WI38 (cell line): ENCODE measurements around the gene STRN4.

ENCODE experiments used
- H3K4me3 ChIP-seq: 2 replicates; pipeline ENCODE4 v1.5.1; 2011; ENCODE audit warnings: low read depth, mild to moderate bottlenecking, control low read depth, low read length
- TF ChIP-seq, protein P1 (sequence below): IDR thresholded peaks from 2 replicates; pipeline ENCODE4 v1.5.1; 2012; ENCODE audit warnings: low read depth, mild to moderate bottlenecking, control low read depth, low read length

The STRN4 gene, protein sequence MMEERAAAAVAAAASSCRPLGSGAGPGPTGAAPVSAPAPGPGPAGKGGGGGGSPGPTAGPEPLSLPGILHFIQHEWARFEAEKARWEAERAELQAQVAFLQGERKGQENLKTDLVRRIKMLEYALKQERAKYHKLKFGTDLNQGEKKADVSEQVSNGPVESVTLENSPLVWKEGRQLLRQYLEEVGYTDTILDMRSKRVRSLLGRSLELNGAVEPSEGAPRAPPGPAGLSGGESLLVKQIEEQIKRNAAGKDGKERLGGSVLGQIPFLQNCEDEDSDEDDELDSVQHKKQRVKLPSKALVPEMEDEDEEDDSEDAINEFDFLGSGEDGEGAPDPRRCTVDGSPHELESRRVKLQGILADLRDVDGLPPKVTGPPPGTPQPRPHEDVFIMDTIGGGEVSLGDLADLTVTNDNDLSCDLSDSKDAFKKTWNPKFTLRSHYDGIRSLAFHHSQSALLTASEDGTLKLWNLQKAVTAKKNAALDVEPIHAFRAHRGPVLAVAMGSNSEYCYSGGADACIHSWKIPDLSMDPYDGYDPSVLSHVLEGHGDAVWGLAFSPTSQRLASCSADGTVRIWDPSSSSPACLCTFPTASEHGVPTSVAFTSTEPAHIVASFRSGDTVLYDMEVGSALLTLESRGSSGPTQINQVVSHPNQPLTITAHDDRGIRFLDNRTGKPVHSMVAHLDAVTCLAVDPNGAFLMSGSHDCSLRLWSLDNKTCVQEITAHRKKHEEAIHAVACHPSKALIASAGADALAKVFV

DNA sequence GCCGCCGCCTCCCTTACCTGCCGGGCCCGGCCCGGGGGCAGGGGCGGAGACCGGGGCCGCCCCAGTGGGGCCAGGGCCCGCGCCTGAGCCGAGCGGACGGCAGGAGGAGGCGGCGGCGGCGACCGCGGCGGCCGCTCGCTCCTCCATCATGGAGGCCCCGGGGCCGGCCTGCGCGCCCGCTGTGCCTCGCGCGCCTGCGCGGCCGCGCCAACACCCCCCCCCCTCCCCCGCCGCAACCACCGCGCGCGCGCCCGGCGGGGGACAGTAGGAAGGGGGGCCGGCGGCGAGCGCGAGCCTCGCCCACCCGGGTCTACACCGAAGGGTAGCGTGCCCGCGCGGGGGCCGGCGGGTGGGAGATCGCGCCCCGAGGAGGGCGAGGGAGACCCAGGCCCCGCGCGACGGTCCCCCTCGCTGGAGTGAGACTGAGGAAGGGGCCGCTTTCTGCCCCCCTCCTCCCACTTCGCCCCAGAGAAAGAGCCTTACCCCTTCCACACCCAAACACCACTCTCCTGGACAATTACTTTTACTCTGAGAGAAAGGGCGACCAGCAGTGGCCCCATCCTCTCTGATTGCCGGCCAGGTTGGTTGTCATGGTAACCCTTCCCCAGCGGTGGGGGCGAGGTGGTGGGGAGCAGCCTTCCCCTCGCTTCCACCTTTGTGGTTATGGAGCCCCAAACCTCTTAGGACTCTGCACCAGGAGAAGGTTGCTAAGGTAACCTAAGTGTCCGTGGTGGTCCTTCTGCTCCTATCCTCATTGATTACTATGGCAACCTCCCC lies at the start of gene STRN4:
TSS of gene STRN4 (minus strand) at position 170 of the 777 bp plus-strand sequence. CDS start at position 150, 20 bp downstream.
- TF ChIP-seq, protein P1, sequence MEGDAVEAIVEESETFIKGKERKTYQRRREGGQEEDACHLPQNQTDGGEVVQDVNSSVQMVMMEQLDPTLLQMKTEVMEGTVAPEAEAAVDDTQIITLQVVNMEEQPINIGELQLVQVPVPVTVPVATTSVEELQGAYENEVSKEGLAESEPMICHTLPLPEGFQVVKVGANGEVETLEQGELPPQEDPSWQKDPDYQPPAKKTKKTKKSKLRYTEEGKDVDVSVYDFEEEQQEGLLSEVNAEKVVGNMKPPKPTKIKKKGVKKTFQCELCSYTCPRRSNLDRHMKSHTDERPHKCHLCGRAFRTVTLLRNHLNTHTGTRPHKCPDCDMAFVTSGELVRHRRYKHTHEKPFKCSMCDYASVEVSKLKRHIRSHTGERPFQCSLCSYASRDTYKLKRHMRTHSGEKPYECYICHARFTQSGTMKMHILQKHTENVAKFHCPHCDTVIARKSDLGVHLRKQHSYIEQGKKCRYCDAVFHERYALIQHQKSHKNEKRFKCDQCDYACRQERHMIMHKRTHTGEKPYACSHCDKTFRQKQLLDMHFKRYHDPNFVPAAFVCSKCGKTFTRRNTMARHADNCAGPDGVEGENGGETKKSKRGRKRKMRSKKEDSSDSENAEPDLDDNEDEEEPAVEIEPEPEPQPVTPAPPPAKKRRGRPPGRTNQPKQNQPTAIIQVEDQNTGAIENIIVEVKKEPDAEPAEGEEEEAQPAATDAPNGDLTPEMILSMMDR: no peak
- peak within 1 kb of the TSS; percentile 92 for H3K4me3 ChIP-seq

DNA sequence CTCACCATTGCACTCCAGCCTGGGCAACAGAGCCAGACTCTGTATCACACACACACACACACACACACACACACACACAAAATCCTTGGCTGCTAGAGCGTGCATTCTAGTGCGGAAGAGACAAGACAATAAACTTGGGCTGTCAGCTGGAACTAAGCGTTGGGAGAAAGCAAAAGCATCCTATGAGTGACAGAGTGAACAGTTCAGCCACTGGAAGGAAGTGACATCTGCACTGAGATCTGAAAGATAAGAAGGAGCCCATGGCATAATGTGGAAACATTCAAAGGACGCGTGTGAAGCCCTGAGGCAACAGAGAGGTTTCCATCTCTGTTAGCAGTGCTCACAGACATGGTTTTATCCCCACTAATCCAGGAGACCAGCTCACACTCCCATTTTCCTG lies 45.7 kb upstream of the STRN4 start:
- no peak overlapping the region for H3K4me3 ChIP-seq
- TF ChIP-seq, protein P1: no peak

DNA sequence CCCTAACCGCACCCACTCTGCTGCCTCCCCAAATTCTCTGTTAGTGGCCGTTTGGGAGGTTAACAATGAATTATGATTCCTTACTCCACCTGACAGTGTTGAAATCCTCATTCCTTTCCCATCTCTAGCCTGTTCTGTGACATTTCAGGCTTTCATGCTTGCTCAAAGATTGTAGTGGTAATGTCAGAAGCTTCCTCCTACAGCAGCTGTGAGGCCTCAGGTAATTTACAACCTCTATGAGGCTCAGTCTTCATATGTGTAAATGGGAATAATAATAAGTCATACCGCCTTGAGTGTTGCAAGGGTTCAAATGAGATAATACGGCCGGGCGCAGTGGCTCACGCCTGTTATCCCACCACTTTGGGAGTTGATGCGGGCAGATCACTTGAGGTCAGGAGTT lies 43.1 kb upstream of the STRN4 start:
- TF ChIP-seq, protein P1: no peak
- no peak overlapping the region for H3K4me3 ChIP-seq

DNA sequence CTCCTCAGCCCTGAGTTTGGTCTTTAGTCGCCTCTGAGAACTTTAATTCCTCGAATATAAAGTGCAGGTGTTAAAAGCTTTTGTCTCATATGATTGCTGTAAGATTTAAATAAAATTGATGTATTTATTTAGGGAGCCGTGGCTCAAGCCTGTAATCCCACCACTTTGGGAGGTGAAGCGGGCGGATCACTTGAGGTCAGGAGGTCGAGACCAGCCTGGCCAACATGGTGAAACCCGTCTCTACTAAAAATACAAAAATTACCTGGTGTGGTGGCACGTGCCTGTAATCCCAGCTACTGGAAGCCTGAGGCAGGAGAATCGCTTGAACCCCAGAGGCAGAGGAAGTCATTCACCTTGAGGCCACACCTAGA lies 42.7 kb upstream of the STRN4 start:
- no peak overlapping the region for H3K4me3 ChIP-seq
- TF ChIP-seq, protein P1: no peak

DNA sequence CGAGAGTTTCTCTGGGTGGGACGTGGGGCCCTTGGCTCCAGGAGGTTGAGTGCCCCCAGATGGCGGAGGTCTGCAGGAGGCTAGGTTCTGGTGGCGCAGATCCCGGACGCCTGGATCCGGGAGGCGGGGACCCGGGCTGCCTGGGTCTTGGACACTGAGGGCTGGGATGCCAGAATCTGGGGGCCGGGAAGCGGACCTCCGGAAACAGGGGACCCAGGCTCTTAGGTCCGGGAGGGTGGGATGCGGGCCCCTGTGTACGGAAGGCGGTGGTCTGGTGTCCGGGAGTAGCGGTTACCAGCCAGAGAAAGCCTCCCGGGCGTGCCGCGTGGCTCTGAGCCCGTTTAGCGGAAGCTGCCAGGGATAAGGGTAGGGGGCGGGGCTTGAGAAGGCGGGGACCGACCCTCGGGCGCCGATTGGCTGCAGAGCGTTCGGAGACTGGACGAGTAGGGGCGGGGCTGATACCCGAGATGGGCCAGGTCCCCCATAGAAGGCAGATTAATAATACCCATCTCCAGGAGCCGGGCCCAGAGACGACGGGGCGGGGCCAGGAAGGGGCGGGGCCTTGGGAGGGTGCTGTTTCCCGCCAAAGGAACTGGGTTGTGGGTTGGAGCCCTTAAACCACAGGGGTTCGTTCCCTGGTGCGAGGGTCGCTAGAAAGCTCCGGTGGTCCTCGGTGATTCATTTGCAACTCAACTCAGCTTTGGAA lies 42.2 kb upstream of the STRN4 start, which contains the start of gene SLC1A5:
TSS of gene SLC1A5 (minus strand) at position 333 of the 706 bp plus-strand sequence. CDS start 629 bp downstream, outside the sequence.
- peak within 1 kb of the TSS; percentile 83 for H3K4me3 ChIP-seq
- TF ChIP-seq, protein P1: no peak

DNA sequence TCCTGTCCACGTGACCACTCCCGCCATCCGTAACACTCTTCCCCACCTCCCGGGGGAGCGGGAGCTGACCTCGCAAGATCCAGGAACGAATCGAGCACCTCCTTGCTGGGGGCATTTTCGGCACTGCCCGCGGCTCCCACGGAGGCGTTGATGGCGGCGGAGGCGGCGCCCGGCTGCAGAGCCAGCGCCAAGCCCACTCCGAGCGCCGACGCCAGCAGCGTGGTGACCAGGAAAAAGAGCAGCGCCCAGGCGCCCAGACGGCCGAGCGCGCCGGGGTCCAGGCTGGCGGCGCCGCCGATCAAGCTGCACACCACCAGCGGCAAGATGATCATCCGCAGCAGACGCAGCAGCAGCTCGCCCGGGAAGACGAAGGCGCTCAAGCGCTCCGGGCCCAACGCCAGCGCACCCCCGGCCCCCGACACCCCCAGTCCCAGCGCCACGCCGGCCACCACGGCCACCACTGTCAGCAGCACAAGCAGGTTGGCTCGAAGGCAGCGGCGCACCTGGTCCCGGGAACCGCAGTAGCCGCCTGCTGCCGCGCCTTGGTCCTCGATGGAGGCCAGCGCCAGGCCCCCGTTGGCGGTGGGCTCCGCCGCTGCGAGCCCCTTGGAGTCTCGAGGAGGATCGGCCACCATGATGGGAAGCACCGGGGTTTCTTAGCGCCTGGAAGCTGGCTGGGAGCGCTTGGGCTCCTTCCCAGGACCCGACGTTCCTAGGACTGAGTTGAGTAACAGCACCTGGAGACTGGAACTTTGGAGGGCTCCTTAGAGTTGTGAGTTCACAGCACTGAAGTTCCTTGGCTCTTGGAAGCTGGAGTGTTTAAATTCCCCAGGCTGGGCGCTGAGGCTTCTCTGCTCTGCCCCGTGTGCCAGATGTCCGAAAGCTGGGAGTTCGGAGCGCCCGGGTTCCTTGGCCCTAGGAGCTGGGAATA lies 41.3 kb upstream of the STRN4 start:
- peak overlapping the region; percentile 83 for H3K4me3 ChIP-seq
- TF ChIP-seq, protein P1: no peak
